ENCODE results near the gene RAB7B. TPM values are rescaled to one million over a fixed set of nuclear protein-coding genes. Genes with fewer than 3 reads are reported as not detected.

Gene RAB7B
- total and polyA plus RNA-seq, 7 experiments from 2014 or later, result 0.24 to 0.76 (median 0.35) TPM; not detected in 4

- CTCF ChIA-PET, result no interaction called here
- Mint-ChIP-seq H3K4me3 (no peak overlapping the region), H3K9me3 (no peaks in the 10 kb centered on the region), H3K27ac (no peak overlapping the region), H3K27me3 (peaks cover 7 to 31% (median 20%) of the 10 kb centered on the region in 5 donors), H3K4me1 (peaks cover 0 to 3% (median 0%) of the 10 kb centered on the region in 7 donors), H3K36me3 (no peaks in the 10 kb centered on the region)
- POLR2A ChIA-PET, result no interaction called here
- Histone ChIP-seq H3K9me3 (ENCODE audit: control insufficient read depth in 2 of 3, low read length in 3 of 3) (no peaks in the 10 kb centered on the region), H3K27me3 (ENCODE audit: control insufficient read depth in 2 of 2, insufficient read depth in 2 of 2, low read length in 2 of 2) (no peaks in the 10 kb centered on the region), H3K27ac (ENCODE audit: low read depth, low read length) (no peak overlapping the region), H3K4me3 (ENCODE audit: low read length) (no peak overlapping the region), H3K4me1 (ENCODE audit: control insufficient read depth in 2 of 2, insufficient read depth in 2 of 2, low read length in 2 of 2) (no peaks in the 10 kb centered on the region), H3K36me3 (ENCODE audit: control insufficient read depth in 2 of 3, insufficient read depth in 3 of 3, low read length in 3 of 3) (no peaks in the 10 kb centered on the region)
- no peak for ATAC-seq
- DNase-seq, result no peak
- intact Hi-C loops (cut with micrococcal nuclease), result no loop called here
Observed at GRCh38 chr1:205948039-205948438, 55.2 kb downstream of the RAB7B start.

DNA sequence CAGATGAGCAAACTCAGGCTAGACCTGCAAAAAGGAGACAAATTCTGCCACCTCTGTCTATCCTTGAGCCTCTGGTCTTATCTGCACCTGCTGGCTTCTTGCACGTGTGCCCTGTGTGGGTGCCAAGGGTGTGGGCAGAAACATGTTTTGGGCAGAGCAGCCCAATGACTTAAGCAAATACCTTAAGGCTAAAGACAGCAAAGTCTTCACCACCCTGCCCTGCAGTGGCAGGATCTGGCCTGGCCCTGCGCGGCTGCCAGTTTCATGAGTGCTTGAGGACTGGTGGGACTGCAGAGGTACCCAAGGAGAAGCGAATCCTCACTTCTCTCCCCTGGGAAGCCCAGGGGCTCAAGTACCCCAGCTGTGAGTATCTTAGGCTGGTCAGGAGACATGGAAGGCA, 56.2 kb downstream of the RAB7B start:
- no peaks in the 10 kb centered on the region for H3K36me3 ChIP-seq (ENCODE audit: control insufficient read depth in 2 of 3, insufficient read depth in 3 of 3, low read length in 3 of 3)
- no peaks in the 10 kb centered on the region for H3K4me1 ChIP-seq (ENCODE audit: control insufficient read depth in 2 of 2, insufficient read depth in 2 of 2, low read length in 2 of 2)
- DNase-seq (no peak), ATAC-seq (no peak)
- Mint-ChIP-seq H3K27ac (no peak overlapping the region), H3K27me3 (peaks cover 15 to 31% (median 30%) of the 10 kb centered on the region in 5 donors), H3K4me1 (peaks cover 0 to 3% (median 0%) of the 10 kb centered on the region in 7 donors), H3K4me3 (no peak overlapping the region), H3K9me3 (no peaks in the 10 kb centered on the region), H3K36me3 (no peaks in the 10 kb centered on the region)
- no peaks in the 10 kb centered on the region for H3K27me3 ChIP-seq (ENCODE audit: control insufficient read depth in 2 of 2, insufficient read depth in 2 of 2, low read length in 2 of 2)
- no peaks in the 10 kb centered on the region for H3K9me3 ChIP-seq (ENCODE audit: control insufficient read depth in 2 of 3, low read length in 3 of 3)
- intact Hi-C loops (cut with micrococcal nuclease), result no loop called here
- CTCF ChIA-PET, result no interaction called here
- POLR2A ChIA-PET, result no interaction called here
- no peak overlapping the region for H3K4me3 ChIP-seq (ENCODE audit: low read length)
- H3K27ac ChIP-seq (ENCODE audit: low read depth, low read length), result no peak overlapping the region

DNA sequence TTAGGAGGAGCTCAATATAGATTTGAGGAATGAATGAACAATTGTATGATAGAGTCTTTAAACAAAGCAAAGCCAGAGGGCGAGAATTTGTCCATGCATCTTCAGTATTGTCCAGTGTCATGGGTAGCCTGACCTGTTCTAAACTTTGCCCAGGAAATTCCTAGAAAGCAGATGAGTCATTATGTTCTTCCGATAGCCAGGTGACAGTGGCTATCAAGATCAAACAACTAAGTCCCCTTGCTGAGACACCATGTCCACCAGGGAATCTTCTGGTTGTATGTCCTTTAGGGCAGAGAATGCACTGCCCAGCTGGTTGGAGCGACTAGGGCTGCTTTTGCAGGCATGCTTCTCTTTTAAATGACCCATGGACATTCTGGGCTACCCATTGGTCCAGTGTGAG, 58.1 kb downstream of the RAB7B start:
- H3K9me3 Mint-ChIP-seq, result no peaks in the 10 kb centered on the region
- H3K4me1 ChIP-seq (ENCODE audit: control insufficient read depth in 2 of 2, insufficient read depth in 2 of 2, low read length in 2 of 2), result no peaks in the 10 kb centered on the region
- ChIA-PET CTCF (no interaction called here), POLR2A (no interaction called here)
- no peaks in the 10 kb centered on the region for H3K36me3 ChIP-seq (ENCODE audit: control insufficient read depth in 2 of 3, insufficient read depth in 3 of 3, low read length in 3 of 3)
- no peaks in the 10 kb centered on the region for H3K9me3 ChIP-seq (ENCODE audit: control insufficient read depth in 2 of 3, low read length in 3 of 3)
- DNase-seq (no peak), ATAC-seq (no peak)
- intact Hi-C loops (cut with micrococcal nuclease), result no loop called here
- no peak overlapping the region for H3K27ac Mint-ChIP-seq
- H3K27me3 ChIP-seq (ENCODE audit: control insufficient read depth in 2 of 2, insufficient read depth in 2 of 2, low read length in 2 of 2), result no peaks in the 10 kb centered on the region
- H3K4me3 Mint-ChIP-seq, result no peak overlapping the region
- no peaks in the 10 kb centered on the region for H3K36me3 Mint-ChIP-seq
- H3K4me1 Mint-ChIP-seq, result no peaks in the 10 kb centered on the region
- no peak overlapping the region for H3K27ac ChIP-seq (ENCODE audit: low read depth, low read length)
- no peak overlapping the region for H3K4me3 ChIP-seq (ENCODE audit: low read length)
- peaks cover 22 to 50% (median 38%) of the 10 kb centered on the region in 5 donors for H3K27me3 Mint-ChIP-seq

GRCh38 chr1:205944525-205944924, 58.7 kb downstream of the RAB7B start:
- Histone ChIP-seq H3K27me3 (ENCODE audit: control insufficient read depth in 2 of 2, insufficient read depth in 2 of 2, low read length in 2 of 2) (no peaks in the 10 kb centered on the region), H3K36me3 (ENCODE audit: control insufficient read depth in 2 of 3, insufficient read depth in 3 of 3, low read length in 3 of 3) (no peaks in the 10 kb centered on the region), H3K4me3 (ENCODE audit: low read length) (no peak overlapping the region), H3K27ac (ENCODE audit: low read depth, low read length) (no peak overlapping the region), H3K4me1 (ENCODE audit: control insufficient read depth in 2 of 2, insufficient read depth in 2 of 2, low read length in 2 of 2) (no peaks in the 10 kb centered on the region), H3K9me3 (ENCODE audit: control insufficient read depth in 2 of 3, low read length in 3 of 3) (no peaks in the 10 kb centered on the region)
- Mint-ChIP-seq H3K4me1 (no peaks in the 10 kb centered on the region), H3K9me3 (no peaks in the 10 kb centered on the region), H3K4me3 (no peak overlapping the region), H3K27ac (no peak overlapping the region), H3K36me3 (no peaks in the 10 kb centered on the region), H3K27me3 (peaks cover 27 to 55% (median 43%) of the 10 kb centered on the region in 5 donors)
- POLR2A ChIA-PET, result no interaction called here
- intact Hi-C loops (cut with micrococcal nuclease), result no loop called here
- ATAC-seq (no peak), DNase-seq (no peak)
- CTCF ChIA-PET, result interaction anchor here (1.0 kb wide), 1 partner anchor 12 kb away, joined by 3 read pairs; no protein-coding TSS in a partner anchor

DNA sequence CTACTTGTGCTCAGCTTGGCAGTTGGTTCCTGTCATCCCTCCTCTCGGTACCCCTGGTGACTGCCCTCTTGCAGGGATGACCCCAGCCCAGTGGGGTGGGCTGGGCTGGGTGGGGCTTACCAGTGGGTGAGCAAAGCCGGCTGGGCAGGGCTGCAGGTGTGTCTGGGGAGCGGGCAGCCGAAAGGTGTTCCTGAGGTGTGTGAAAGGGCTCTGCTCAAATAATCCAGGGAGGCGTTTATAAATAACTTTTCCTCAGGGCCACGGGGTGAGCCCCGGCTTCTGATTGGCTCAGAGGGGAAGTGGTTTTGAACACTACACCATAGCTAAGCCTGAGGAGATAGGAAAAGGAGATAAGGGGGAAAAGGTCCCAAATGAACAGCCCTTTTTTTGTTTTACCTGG, 60.0 kb downstream of the RAB7B start, which contains the start of gene SLC26A9:
TSS of gene SLC26A9 (minus strand) at position 212 of the 400 bp plus-strand sequence. CDS start 7,636 bp downstream, outside the sequence.
- H3K9me3 Mint-ChIP-seq, result no peaks in the 10 kb centered on the region
- no peaks in the 10 kb centered on the region for H3K36me3 Mint-ChIP-seq
- H3K27me3 Mint-ChIP-seq, result peaks cover 32 to 63% (median 47%) of the 10 kb centered on the region in 5 donors
- Histone ChIP-seq H3K27me3 (ENCODE audit: control insufficient read depth in 2 of 2, insufficient read depth in 2 of 2, low read length in 2 of 2) (no peaks in the 10 kb centered on the region), H3K36me3 (ENCODE audit: control insufficient read depth in 2 of 3, insufficient read depth in 3 of 3, low read length in 3 of 3) (no peaks in the 10 kb centered on the region), H3K9me3 (ENCODE audit: control insufficient read depth in 2 of 3, low read length in 3 of 3) (no peaks in the 10 kb centered on the region), H3K4me1 (ENCODE audit: control insufficient read depth in 2 of 2, insufficient read depth in 2 of 2, low read length in 2 of 2) (no peaks in the 10 kb centered on the region), H3K4me3 (ENCODE audit: low read length) (no peak within 1 kb of the TSS), H3K27ac (ENCODE audit: low read depth, low read length) (no peak within 1 kb of the TSS)
- H3K4me3 Mint-ChIP-seq, result no peak within 1 kb of the TSS
- DNase-seq, result no peak
- intact Hi-C loops (cut with micrococcal nuclease), result no loop called here
- H3K4me1 Mint-ChIP-seq, result no peaks in the 10 kb centered on the region
- ATAC-seq, result no peak
- ChIA-PET POLR2A (no interaction called here), CTCF (no interaction called here)
- H3K27ac Mint-ChIP-seq, result no peak within 1 kb of the TSS

DNA sequence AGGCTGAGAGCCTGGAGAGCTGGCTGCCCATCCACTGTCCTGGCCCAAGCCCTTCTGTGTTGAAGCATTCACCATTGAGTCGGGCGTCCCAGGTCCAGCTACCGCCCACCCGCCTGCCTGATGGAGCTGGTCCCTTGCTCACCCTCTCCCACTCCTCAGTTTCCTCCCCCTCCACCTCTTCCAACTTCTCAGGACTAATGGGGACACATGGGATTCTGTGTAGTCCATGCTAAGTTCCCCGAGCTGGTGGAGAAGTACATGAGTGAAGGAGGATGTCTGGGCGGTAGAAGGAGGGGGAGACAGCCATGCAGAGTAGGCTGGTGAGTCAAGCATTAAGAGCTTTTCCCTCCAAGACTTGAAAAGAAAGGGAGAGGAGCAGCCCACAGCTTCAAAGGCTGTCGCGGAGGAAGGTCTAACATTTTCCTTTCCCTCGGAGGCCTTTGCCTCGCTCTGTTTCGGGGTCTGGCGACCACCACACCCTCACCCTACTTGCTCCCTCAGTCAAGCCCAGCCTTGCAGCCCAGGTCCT, 60.5 kb downstream of the RAB7B start:
- CTCF ChIA-PET, result no interaction called here

GRCh38 chr1:205940710-205941109, 62.5 kb downstream of the RAB7B start:
- H3K9me3 ChIP-seq (ENCODE audit: control insufficient read depth in 2 of 3, low read length in 3 of 3), result no peaks in the 10 kb centered on the region
- Mint-ChIP-seq H3K9me3 (no peaks in the 10 kb centered on the region), H3K4me1 (no peaks in the 10 kb centered on the region), H3K4me3 (no peak overlapping the region), H3K27ac (no peak overlapping the region), H3K36me3 (no peaks in the 10 kb centered on the region), H3K27me3 (peaks cover 38 to 76% (median 47%) of the 10 kb centered on the region in 5 donors)
- H3K27ac ChIP-seq (ENCODE audit: low read depth, low read length), result no peak overlapping the region
- H3K36me3 ChIP-seq (ENCODE audit: control insufficient read depth in 2 of 3, insufficient read depth in 3 of 3, low read length in 3 of 3), result no peaks in the 10 kb centered on the region
- ChIA-PET POLR2A (no interaction called here), CTCF (interaction anchor here (1.1 kb wide), 1 partner anchor 693 kb away, joined by 3 read pairs; no protein-coding TSS in a partner anchor)
- ATAC-seq, result no peak
- no peak for DNase-seq
- H3K27me3 ChIP-seq (ENCODE audit: control insufficient read depth in 2 of 2, insufficient read depth in 2 of 2, low read length in 2 of 2), result no peaks in the 10 kb centered on the region
- intact Hi-C loops (cut with micrococcal nuclease), result no loop called here
- H3K4me1 ChIP-seq (ENCODE audit: control insufficient read depth in 2 of 2, insufficient read depth in 2 of 2, low read length in 2 of 2), result no peaks in the 10 kb centered on the region
- no peak overlapping the region for H3K4me3 ChIP-seq (ENCODE audit: low read length)

More for the DNA sequence above, 60.5 kb downstream of the RAB7B start:
- H3K4me3 ChIP-seq (ENCODE audit: low read length), result no peak overlapping the region
- Mint-ChIP-seq H3K27ac (no peak overlapping the region), H3K27me3 (peaks cover 32 to 68% (median 51%) of the 10 kb centered on the region in 5 donors), H3K9me3 (no peaks in the 10 kb centered on the region), H3K4me3 (no peak overlapping the region), H3K36me3 (no peaks in the 10 kb centered on the region), H3K4me1 (no peaks in the 10 kb centered on the region)
- intact Hi-C loops (cut with micrococcal nuclease), result no loop called here
- POLR2A ChIA-PET, result no interaction called here
- H3K27ac ChIP-seq (ENCODE audit: low read depth, low read length), result no peak overlapping the region
- H3K27me3 ChIP-seq (ENCODE audit: control insufficient read depth in 2 of 2, insufficient read depth in 2 of 2, low read length in 2 of 2), result no peaks in the 10 kb centered on the region
- ATAC-seq (no peak), DNase-seq (no peak)
- no peaks in the 10 kb centered on the region for H3K36me3 ChIP-seq (ENCODE audit: control insufficient read depth in 2 of 3, insufficient read depth in 3 of 3, low read length in 3 of 3)
- no peaks in the 10 kb centered on the region for H3K4me1 ChIP-seq (ENCODE audit: control insufficient read depth in 2 of 2, insufficient read depth in 2 of 2, low read length in 2 of 2)
- H3K9me3 ChIP-seq (ENCODE audit: control insufficient read depth in 2 of 3, low read length in 3 of 3), result no peaks in the 10 kb centered on the region
